ENCODE data around the gene LRFN5.
"Not testable (repeated sequence)": the region's sequence is repeated elsewhere in the genome, so short reads cannot be mapped to it uniquely, and the experiment has no call there.

GRCh38 chr14:41750575-41750974, 143.9 kb downstream of the LRFN5 start:
- TF ChIP-seq, protein P1, sequence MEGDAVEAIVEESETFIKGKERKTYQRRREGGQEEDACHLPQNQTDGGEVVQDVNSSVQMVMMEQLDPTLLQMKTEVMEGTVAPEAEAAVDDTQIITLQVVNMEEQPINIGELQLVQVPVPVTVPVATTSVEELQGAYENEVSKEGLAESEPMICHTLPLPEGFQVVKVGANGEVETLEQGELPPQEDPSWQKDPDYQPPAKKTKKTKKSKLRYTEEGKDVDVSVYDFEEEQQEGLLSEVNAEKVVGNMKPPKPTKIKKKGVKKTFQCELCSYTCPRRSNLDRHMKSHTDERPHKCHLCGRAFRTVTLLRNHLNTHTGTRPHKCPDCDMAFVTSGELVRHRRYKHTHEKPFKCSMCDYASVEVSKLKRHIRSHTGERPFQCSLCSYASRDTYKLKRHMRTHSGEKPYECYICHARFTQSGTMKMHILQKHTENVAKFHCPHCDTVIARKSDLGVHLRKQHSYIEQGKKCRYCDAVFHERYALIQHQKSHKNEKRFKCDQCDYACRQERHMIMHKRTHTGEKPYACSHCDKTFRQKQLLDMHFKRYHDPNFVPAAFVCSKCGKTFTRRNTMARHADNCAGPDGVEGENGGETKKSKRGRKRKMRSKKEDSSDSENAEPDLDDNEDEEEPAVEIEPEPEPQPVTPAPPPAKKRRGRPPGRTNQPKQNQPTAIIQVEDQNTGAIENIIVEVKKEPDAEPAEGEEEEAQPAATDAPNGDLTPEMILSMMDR (IDR thresholded peaks at IDR 0.05; ENCODE audit: borderline replicate concordance, extremely low read depth, low read length, poor library complexity, severe bottlenecking), result not testable (repeated sequence)
- TF ChIP-seq EZH2 (IDR thresholded peaks at IDR 0.05; ENCODE audit: borderline replicate concordance, low read depth, low read length, severe bottlenecking), result not testable (repeated sequence)

Measured in DND-41 (cell line).